Natural killer cell (primary cell): ENCODE results near the gene NPTXR. TPM values are rescaled to one million over a fixed set of nuclear protein-coding genes. Genes with fewer than 3 reads are reported as not detected.

Source experiments
- ATAC-seq, 3 donors: fragments of 150-1000 bp in 2 of 3; fragments of 200-7000 bp in 1 of 3; cut with Tn5 transposase; 1 replicate in 1 of 3; 2 replicates in 2 of 3; pipeline ENCODE4 v1.10.0; 2021; ENCODE audit warnings: mild to moderate bottlenecking in 2 of 3, moderate library complexity in 2 of 3
- DNase-seq, 2 donors: peaks; one replicate each; pipeline versions ENCODE4 v3.0.0 to v3.0.0-alpha.2; 2013 to 2021; ENCODE audit warnings: mixed read lengths in 1 of 2
- H3K27ac ChIP-seq: one replicate; pipeline ENCODE4 v1.5.1; 2013; ENCODE audit warnings: mild to moderate bottlenecking, low read length
- H3K27me3 ChIP-seq: one replicate; pipeline ENCODE4 v1.6.1; 2013; ENCODE audit warnings: low read length; ENCODE audit not compliant: control insufficient read depth, insufficient read depth
- H3K36me3 ChIP-seq: one replicate; pipeline ENCODE4 v1.6.1; 2013; ENCODE audit warnings: low read length; ENCODE audit not compliant: control insufficient read depth, insufficient read depth
- H3K4me1 ChIP-seq: one replicate; pipeline ENCODE4 v1.6.1; 2013; ENCODE audit warnings: low read length; ENCODE audit not compliant: control insufficient read depth, insufficient read depth
- H3K4me3 ChIP-seq: one replicate; pipeline ENCODE4 v1.5.1; 2013; ENCODE audit warnings: low read length
- H3K9me3 ChIP-seq: one replicate; pipeline ENCODE4 v1.6.1; 2013; ENCODE audit warnings: low read length; ENCODE audit not compliant: control insufficient read depth, insufficient read depth
- H3K27ac Mint-ChIP-seq, 2 donors: one replicate each; pipeline ENCODE4 v1.8.0; 2022; ENCODE audit warnings: mild to moderate bottlenecking in 2 of 2, mixed read lengths in 2 of 2, moderate library complexity in 1 of 2
- H3K27me3 Mint-ChIP-seq, 2 donors: one replicate each; pipeline ENCODE4 v1.8.0; 2022; ENCODE audit warnings: low read depth in 2 of 2, mixed read lengths in 2 of 2
- H3K36me3 Mint-ChIP-seq: one replicate; pipeline ENCODE4 v1.8.0; 2022; ENCODE audit warnings: mixed read lengths
- H3K4me1 Mint-ChIP-seq, 2 donors: one replicate each; pipeline ENCODE4 v1.8.0; 2022; ENCODE audit warnings: mixed read lengths in 2 of 2
- H3K4me3 Mint-ChIP-seq: one replicate; pipeline ENCODE4 v1.8.0; 2022; ENCODE audit warnings: mild to moderate bottlenecking, moderate library complexity, mixed read lengths
- H3K9me3 Mint-ChIP-seq, 2 donors: one replicate each; pipeline ENCODE4 v1.8.0; 2022; ENCODE audit warnings: mixed read lengths in 2 of 2
- WGBS: methylation state at CpG from one replicate; pipeline ENCODE4 v1.1.7; 2013; ENCODE audit warnings: missing lambda C conversion rate; ENCODE audit not compliant: insufficient coverage; 5-methylcytosine and 5-hydroxymethylcytosine counted together
- intact Hi-C: fragments of 100-400 bp; cut with micrococcal nuclease; formaldehyde crosslinking; loops from one replicate; pipeline ENCODE4 v1.14.2; 2022
- total RNA-seq, 4 donors: library from RNA; stranded (reverse); fragments of 120-200 nt in 1 of 4; gene quantifications; one replicate each; pipeline versions ENCODE4 v1.2.3 to v1.2.4, GENCODE V29; 2013 to 2022
- TF ChIP-seq, protein P1 (sequence below): fragments of 200-600 bp; IDR thresholded peaks from one replicate; pipeline ENCODE4 v1.8.0; 2022; ENCODE audit warnings: antibody characterized with exemption

Gene NPTXR
- total RNA-seq, 3 donors from 2014 or later (not counting 1 experiment from before 2014, with no cell fraction given): 4.8 to 8.2 (median 6.1) TPM

- H3K36me3 Mint-ChIP-seq: no peaks in the 10 kb centered on the region
- H3K4me1 Mint-ChIP-seq: peaks cover 26 to 50% of the 10 kb centered on the region in 2 donors
- peak overlapping the region; percentile 87 for H3K4me3 Mint-ChIP-seq
- ATAC-seq (peak; percentile 41 to 48 (median 48)), DNase-seq (peak; percentile 77 to 92)
- H3K27me3 Mint-ChIP-seq: peaks cover 0 to 7% of the 10 kb centered on the region in 2 donors
- H3K9me3 Mint-ChIP-seq: no peaks in the 10 kb centered on the region
- H3K4me1 ChIP-seq: peaks cover 50% of the 10 kb centered on the region
- H3K27ac Mint-ChIP-seq: peak overlapping the region; percentile 76 to 91
- TF ChIP-seq, protein P1, sequence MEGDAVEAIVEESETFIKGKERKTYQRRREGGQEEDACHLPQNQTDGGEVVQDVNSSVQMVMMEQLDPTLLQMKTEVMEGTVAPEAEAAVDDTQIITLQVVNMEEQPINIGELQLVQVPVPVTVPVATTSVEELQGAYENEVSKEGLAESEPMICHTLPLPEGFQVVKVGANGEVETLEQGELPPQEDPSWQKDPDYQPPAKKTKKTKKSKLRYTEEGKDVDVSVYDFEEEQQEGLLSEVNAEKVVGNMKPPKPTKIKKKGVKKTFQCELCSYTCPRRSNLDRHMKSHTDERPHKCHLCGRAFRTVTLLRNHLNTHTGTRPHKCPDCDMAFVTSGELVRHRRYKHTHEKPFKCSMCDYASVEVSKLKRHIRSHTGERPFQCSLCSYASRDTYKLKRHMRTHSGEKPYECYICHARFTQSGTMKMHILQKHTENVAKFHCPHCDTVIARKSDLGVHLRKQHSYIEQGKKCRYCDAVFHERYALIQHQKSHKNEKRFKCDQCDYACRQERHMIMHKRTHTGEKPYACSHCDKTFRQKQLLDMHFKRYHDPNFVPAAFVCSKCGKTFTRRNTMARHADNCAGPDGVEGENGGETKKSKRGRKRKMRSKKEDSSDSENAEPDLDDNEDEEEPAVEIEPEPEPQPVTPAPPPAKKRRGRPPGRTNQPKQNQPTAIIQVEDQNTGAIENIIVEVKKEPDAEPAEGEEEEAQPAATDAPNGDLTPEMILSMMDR: peak; percentile 97
- intact Hi-C loops: loop anchor here (5.0 kb wide), 2 partner anchors 282 to 662 kb away; partner anchors contain the start of genes CBX7 and RPS19BP1
- H3K27ac ChIP-seq: peak overlapping the region; percentile 36
- peaks cover 20% of the 10 kb centered on the region for H3K36me3 ChIP-seq
- 4% methylated on average over 10 of the region's 12 CpGs for WGBS
- no peaks in the 10 kb centered on the region for H3K9me3 ChIP-seq
- no peaks in the 10 kb centered on the region for H3K27me3 ChIP-seq
- peak overlapping the region; percentile 44 for H3K4me3 ChIP-seq
Observed at GRCh38 chr22:38870312-38870741, 26.5 kb upstream of the NPTXR start.

DNA sequence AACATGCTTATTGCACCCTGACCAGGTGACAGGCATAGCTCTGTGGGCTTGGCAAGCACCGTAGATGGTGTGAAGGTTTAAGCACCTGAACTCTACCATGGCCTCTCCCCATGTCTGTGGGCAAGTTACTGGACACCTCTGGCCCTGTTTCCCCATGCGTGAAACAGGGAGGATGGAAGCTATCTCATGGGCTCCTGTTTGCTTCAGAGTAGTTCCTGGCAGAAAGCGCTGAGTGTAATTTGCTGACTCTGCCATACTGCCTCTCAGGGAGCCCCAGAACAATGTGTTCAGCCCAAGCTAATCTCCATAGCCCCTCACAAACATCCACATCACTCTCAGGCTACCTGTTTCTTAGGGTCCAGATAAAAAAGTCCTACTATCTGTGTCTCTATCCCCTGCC, 25.8 kb upstream of the NPTXR start:
- Mint-ChIP-seq H3K36me3 (no peaks in the 10 kb centered on the region), H3K9me3 (no peaks in the 10 kb centered on the region), H3K4me1 (peaks cover 26 to 50% of the 10 kb centered on the region in 2 donors), H3K27me3 (peaks cover 0 to 3% of the 10 kb centered on the region in 2 donors), H3K27ac (peak overlapping the region; percentile 76 to 91), H3K4me3 (no peak overlapping the region)
- Histone ChIP-seq H3K4me3 (no peak overlapping the region), H3K27ac (no peak overlapping the region), H3K4me1 (peaks cover 50% of the 10 kb centered on the region), H3K9me3 (no peaks in the 10 kb centered on the region), H3K36me3 (peaks cover 24% of the 10 kb centered on the region), H3K27me3 (no peaks in the 10 kb centered on the region)
- no peak for ATAC-seq
- intact Hi-C loops: loop anchor here (2.0 to 5.0 kb wide), 3 partner anchors 133 to 663 kb away; partner anchors contain the start of genes CBX7 and RPS19BP1
- TF ChIP-seq, protein P1: no peak
- DNase-seq: no peak
- WGBS: 85% methylated on average over 3 of the region's 3 CpGs

DNA sequence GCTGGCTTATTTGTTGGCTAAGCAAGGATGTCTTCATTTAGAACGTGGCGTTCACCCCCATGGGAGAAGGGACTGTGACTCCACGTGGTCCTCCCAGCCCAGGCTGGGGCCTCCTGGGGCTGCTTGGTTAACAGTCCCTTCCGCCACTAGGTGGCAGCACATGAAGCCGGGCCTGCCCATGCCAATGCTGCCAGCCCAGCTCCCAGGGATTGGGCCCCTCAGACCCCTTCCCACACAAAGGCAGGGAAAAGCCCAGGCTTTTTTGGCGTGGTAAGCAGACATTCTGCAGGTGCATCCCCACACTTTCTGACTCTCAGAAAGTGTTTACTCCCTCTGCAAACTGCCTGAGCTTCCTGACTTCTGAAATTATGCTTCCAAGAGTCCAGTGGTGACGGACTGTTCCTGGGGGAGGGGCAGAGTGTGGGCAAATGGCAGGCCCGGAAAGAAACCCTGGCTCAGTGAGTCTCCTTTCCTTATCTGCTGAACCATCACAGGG, 25.1 kb upstream of the NPTXR start:
- intact Hi-C loops: loop anchor here (2.0 kb wide), 1 partner anchor 134 kb away; no protein-coding TSS in a partner anchor
- Mint-ChIP-seq H3K36me3 (no peaks in the 10 kb centered on the region), H3K9me3 (no peaks in the 10 kb centered on the region), H3K27me3 (peaks cover 0 to 2% of the 10 kb centered on the region in 2 donors), H3K4me1 (peaks cover 24 to 46% of the 10 kb centered on the region in 2 donors), H3K27ac (peak overlapping the region in 1 of 2 donors; percentile 35), H3K4me3 (no peak overlapping the region)
- H3K27ac ChIP-seq: no peak overlapping the region
- H3K9me3 ChIP-seq: no peaks in the 10 kb centered on the region
- DNase-seq: peak; percentile 76 to 90
- H3K27me3 ChIP-seq: no peaks in the 10 kb centered on the region
- H3K36me3 ChIP-seq: peaks cover 24% of the 10 kb centered on the region
- peaks cover 47% of the 10 kb centered on the region for H3K4me1 ChIP-seq
- H3K4me3 ChIP-seq: no peak overlapping the region
- 14% methylated on average over 8 of the region's 8 CpGs for WGBS
- TF ChIP-seq, protein P1: peak; percentile 88
- ATAC-seq: peak; percentile 39 to 56 (median 45)
